Measurements from ENCODE around the gene TRPM3.

GRCh38 chr9:70569070-70569772 lies 552.2 kb downstream of the TRPM3 start:
- TF ChIP-seq, protein P1, sequence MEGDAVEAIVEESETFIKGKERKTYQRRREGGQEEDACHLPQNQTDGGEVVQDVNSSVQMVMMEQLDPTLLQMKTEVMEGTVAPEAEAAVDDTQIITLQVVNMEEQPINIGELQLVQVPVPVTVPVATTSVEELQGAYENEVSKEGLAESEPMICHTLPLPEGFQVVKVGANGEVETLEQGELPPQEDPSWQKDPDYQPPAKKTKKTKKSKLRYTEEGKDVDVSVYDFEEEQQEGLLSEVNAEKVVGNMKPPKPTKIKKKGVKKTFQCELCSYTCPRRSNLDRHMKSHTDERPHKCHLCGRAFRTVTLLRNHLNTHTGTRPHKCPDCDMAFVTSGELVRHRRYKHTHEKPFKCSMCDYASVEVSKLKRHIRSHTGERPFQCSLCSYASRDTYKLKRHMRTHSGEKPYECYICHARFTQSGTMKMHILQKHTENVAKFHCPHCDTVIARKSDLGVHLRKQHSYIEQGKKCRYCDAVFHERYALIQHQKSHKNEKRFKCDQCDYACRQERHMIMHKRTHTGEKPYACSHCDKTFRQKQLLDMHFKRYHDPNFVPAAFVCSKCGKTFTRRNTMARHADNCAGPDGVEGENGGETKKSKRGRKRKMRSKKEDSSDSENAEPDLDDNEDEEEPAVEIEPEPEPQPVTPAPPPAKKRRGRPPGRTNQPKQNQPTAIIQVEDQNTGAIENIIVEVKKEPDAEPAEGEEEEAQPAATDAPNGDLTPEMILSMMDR (IDR thresholded peaks at IDR 0.05): no peak
- TF ChIP-seq POLR2A (IDR thresholded peaks at IDR 0.05): no peak

Measured in adrenal gland (tissue), 5 donors.